ENCODE measurements around the gene CLMP. TPM values are rescaled to one million over a fixed set of nuclear protein-coding genes. Genes with fewer than 3 reads are reported as not detected.

Gene CLMP
- total and polyA plus RNA-seq, 7 experiments from 2014 or later: 0.08 to 0.60 (median 0.27) TPM

DNA sequence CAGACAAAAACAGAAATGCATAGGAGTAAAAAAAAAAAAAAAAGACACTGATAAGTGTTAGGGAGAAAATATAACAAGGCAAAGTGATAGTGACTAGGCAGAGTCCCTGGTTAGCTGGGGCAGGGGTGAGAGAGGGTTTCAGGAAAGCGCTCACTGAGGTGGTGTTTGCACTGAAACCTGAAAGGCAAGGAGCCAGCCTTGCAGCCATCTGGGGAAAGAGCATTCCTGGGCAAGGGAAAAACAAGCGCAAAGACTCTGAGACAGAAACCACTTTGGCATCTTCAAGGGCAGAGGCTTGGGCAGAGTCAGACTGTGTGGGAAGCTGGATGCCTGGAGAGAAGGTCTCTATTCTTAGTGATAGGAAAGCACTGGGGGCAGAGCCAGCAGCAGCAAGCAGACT lies 14.5 kb downstream of the CLMP start:
- intact Hi-C loops (cut with micrococcal nuclease): no loop called here
- CTCF ChIA-PET: no interaction called here
- no peak for ATAC-seq
- POLR2A ChIA-PET: no interaction called here
- no peak for DNase-seq
- H3K9me3 ChIP-seq (ENCODE audit: control insufficient read depth in 2 of 3, low read length in 3 of 3): no peaks in the 10 kb centered on the region
- H3K9me3 Mint-ChIP-seq: peaks cover 0 to 7% (median 0%) of the 10 kb centered on the region in 11 donors
- H3K27me3 Mint-ChIP-seq: peaks cover 5 to 24% (median 22%) of the 10 kb centered on the region in 5 donors
- no peak overlapping the region for H3K4me3 ChIP-seq (ENCODE audit: low read length)
- H3K36me3 ChIP-seq (ENCODE audit: control insufficient read depth in 2 of 3, insufficient read depth in 3 of 3, low read length in 3 of 3): no peaks in the 10 kb centered on the region
- H3K4me1 ChIP-seq (ENCODE audit: control insufficient read depth in 2 of 2, insufficient read depth in 2 of 2, low read length in 2 of 2): no peaks in the 10 kb centered on the region
- H3K36me3 Mint-ChIP-seq: peaks cover 0 to 4% (median 0%) of the 10 kb centered on the region in 5 donors
- no peaks in the 10 kb centered on the region for H3K27me3 ChIP-seq (ENCODE audit: control insufficient read depth in 2 of 2, insufficient read depth in 2 of 2, low read length in 2 of 2)
- H3K27ac Mint-ChIP-seq: no peak overlapping the region
- no peak overlapping the region for H3K4me3 Mint-ChIP-seq
- no peaks in the 10 kb centered on the region for H3K4me1 Mint-ChIP-seq
- no peak overlapping the region for H3K27ac ChIP-seq (ENCODE audit: low read depth, low read length)

DNA sequence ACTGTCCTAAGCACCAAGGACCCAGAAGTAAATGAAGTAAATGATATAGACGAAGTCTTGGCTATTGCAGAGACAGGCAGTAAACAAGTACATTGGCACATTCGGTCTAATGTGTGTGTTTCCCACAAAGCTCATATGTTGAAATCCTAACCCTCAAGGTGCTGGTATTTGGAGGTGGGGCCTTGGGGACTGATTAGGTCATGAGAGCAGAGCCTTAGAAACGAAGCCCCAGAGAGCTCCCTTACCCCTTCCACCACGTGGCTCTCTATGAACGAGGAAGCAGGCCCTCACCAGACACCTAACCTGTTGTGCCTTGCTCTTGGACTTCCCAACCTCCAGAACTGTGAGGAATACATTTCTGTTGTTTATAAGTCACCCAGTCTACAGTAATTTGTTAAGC lies 14.9 kb downstream of the CLMP start:
- POLR2A ChIA-PET: no interaction called here
- Mint-ChIP-seq H3K36me3 (peaks cover 0 to 4% (median 0%) of the 10 kb centered on the region in 5 donors), H3K27ac (no peak overlapping the region), H3K4me1 (no peaks in the 10 kb centered on the region), H3K27me3 (peaks cover 5 to 24% (median 21%) of the 10 kb centered on the region in 5 donors), H3K4me3 (no peak overlapping the region), H3K9me3 (peaks cover 0 to 7% (median 0%) of the 10 kb centered on the region in 11 donors)
- Histone ChIP-seq H3K27me3 (ENCODE audit: control insufficient read depth in 2 of 2, insufficient read depth in 2 of 2, low read length in 2 of 2) (no peaks in the 10 kb centered on the region), H3K36me3 (ENCODE audit: control insufficient read depth in 2 of 3, insufficient read depth in 3 of 3, low read length in 3 of 3) (no peaks in the 10 kb centered on the region), H3K4me3 (ENCODE audit: low read length) (no peak overlapping the region), H3K4me1 (ENCODE audit: control insufficient read depth in 2 of 2, insufficient read depth in 2 of 2, low read length in 2 of 2) (no peaks in the 10 kb centered on the region), H3K27ac (ENCODE audit: low read depth, low read length) (no peak overlapping the region), H3K9me3 (ENCODE audit: control insufficient read depth in 2 of 3, low read length in 3 of 3) (no peaks in the 10 kb centered on the region)
- CTCF ChIA-PET: interaction anchor here (1.0 kb wide), 1 partner anchor 12 kb away, joined by 3 read pairs; no protein-coding TSS in a partner anchor
- ATAC-seq: no peak
- DNase-seq: no peak
- intact Hi-C loops (cut with micrococcal nuclease): no loop called here

DNA sequence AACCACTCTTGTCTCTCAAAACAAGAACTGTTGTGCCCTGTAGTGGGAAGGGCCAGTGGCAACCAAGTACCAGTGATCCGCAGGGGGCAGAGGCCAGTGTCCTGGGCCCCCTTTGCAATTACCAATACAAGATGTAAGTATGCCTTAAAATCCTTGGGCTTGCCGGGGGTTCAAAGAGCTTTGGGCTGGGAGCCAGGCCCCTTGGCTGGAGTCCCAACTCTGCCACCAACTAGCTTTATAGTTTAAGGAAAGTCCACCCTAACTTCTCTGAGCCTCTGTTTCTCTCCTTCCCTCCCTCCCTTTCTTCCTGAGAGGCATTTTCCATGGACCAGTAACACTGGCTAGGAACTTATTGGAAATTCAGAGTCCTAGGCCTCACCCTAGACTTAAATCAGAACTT lies 15.5 kb downstream of the CLMP start:
- intact Hi-C loops (cut with micrococcal nuclease): no loop called here
- Histone ChIP-seq H3K27me3 (ENCODE audit: control insufficient read depth in 2 of 2, insufficient read depth in 2 of 2, low read length in 2 of 2) (no peaks in the 10 kb centered on the region), H3K4me1 (ENCODE audit: control insufficient read depth in 2 of 2, insufficient read depth in 2 of 2, low read length in 2 of 2) (no peaks in the 10 kb centered on the region), H3K27ac (ENCODE audit: low read depth, low read length) (no peak overlapping the region), H3K36me3 (ENCODE audit: control insufficient read depth in 2 of 3, insufficient read depth in 3 of 3, low read length in 3 of 3) (no peaks in the 10 kb centered on the region), H3K9me3 (ENCODE audit: control insufficient read depth in 2 of 3, low read length in 3 of 3) (no peaks in the 10 kb centered on the region), H3K4me3 (ENCODE audit: low read length) (no peak overlapping the region)
- H3K4me3 Mint-ChIP-seq: no peak overlapping the region
- no peaks in the 10 kb centered on the region for H3K4me1 Mint-ChIP-seq
- POLR2A ChIA-PET: no interaction called here
- H3K27ac Mint-ChIP-seq: no peak overlapping the region
- DNase-seq (no peak), ATAC-seq (no peak)
- CTCF ChIA-PET: interaction anchor here (1.0 kb wide), 1 partner anchor 12 kb away, joined by 3 read pairs; no protein-coding TSS in a partner anchor
- peaks cover 0 to 7% (median 0%) of the 10 kb centered on the region in 11 donors for H3K9me3 Mint-ChIP-seq
- peaks cover 0 to 4% (median 0%) of the 10 kb centered on the region in 5 donors for H3K36me3 Mint-ChIP-seq
- peaks cover 5 to 20% (median 15%) of the 10 kb centered on the region in 5 donors for H3K27me3 Mint-ChIP-seq

DNA sequence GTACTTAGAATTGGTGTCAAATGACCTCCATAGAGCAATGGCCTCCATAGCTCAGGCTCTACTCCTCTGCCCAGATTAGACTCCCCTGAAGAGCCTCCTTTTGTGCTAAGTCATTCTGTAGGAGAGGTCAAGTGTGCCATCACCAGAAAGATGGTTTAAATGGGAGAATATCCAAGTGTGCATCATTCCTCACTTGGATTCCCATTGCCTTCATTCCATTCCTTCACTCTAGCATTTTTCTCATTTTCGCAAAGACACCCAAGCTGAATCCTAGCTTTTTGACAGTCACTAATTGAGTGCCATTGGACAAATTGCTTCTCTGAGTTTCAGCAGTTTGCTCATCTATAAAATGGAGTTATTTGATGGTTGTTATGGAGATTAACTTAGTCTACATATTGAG lies 16.9 kb downstream of the CLMP start:
- ATAC-seq (no peak), DNase-seq (no peak)
- H3K27me3 Mint-ChIP-seq: peaks cover 5 to 20% (median 12%) of the 10 kb centered on the region in 5 donors
- POLR2A ChIA-PET: no interaction called here
- CTCF ChIA-PET: no interaction called here
- intact Hi-C loops (cut with micrococcal nuclease): no loop called here
- no peaks in the 10 kb centered on the region for H3K4me1 Mint-ChIP-seq
- H3K36me3 Mint-ChIP-seq: peaks cover 0 to 4% (median 0%) of the 10 kb centered on the region in 5 donors
- H3K9me3 Mint-ChIP-seq: peaks cover 0 to 7% (median 0%) of the 10 kb centered on the region in 11 donors
- Histone ChIP-seq H3K27ac (ENCODE audit: low read depth, low read length) (no peak overlapping the region), H3K4me3 (ENCODE audit: low read length) (no peak overlapping the region), H3K4me1 (ENCODE audit: control insufficient read depth in 2 of 2, insufficient read depth in 2 of 2, low read length in 2 of 2) (no peaks in the 10 kb centered on the region), H3K27me3 (ENCODE audit: control insufficient read depth in 2 of 2, insufficient read depth in 2 of 2, low read length in 2 of 2) (no peaks in the 10 kb centered on the region), H3K36me3 (ENCODE audit: control insufficient read depth in 2 of 3, insufficient read depth in 3 of 3, low read length in 3 of 3) (no peaks in the 10 kb centered on the region), H3K9me3 (ENCODE audit: control insufficient read depth in 2 of 3, low read length in 3 of 3) (no peaks in the 10 kb centered on the region)
- H3K27ac Mint-ChIP-seq: no peak overlapping the region
- H3K4me3 Mint-ChIP-seq: no peak overlapping the region

DNA sequence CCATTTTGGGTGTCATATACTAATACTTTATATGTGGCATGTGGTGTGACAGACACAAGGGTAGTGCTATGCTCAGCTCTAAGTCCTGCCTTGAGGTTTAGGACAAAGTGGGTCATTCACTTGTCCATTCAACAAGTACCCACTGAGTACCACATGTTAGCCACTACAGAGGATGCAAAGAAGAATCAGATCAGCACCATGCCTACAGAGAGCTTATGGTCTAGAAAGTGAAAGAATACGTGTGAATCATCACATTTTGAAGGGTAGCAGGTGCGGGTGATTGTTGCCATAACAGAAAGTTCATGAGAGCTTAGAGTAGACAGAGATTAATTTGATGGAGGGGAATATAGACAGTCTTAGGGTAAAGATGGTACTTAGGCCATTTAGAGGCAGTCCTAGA lies 18.3 kb downstream of the CLMP start:
- CTCF ChIA-PET: no interaction called here
- no peak for ATAC-seq
- POLR2A ChIA-PET: no interaction called here

DNA sequence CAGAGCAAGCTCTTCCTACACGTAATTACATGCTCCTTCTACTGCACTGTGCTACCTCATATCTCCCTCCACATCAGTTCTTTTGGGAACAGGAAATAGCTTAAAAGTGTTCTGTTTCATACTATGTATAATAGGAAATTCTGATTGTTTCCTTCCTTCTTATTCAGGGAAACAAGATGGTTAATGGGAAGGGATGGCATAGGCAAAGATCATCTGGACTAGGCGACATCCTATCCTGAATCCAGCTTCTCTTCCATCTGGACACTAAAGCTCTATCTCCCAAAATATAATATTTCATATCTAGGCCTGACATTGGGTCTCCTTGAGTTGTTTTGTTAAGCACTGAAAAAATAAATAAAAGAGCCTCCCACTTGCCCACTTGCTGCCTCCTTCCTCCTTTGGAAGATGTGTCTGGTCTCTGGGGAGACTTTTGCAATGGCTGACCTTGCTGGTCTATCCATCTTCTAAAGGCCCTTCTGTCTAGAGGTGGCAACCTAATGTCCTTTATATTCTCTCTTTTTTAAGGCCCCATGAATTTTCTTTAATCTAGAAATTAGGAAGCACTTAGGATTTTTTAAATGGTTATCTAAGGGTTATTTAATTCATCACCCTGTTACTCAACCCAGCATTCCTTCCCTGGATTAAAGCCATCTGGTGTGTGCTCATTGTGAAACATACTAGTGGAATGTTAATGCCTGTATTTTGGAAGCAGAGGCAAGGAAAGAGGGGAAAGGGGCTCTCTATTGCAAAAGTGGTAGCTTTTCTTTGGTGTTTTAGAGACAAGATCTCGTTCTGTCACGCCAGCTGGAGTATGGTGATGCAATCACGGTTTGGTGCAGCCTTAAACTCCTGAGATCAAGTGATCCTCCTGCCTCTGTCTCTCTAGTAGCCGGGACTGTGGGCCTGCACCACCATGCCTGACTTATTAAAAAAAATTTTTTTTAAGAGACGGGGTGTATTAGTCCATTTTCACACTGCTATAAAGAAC lies 20.6 kb downstream of the CLMP start:
- H3K27me3 ChIP-seq (ENCODE audit: control insufficient read depth in 2 of 2, insufficient read depth in 2 of 2, low read length in 2 of 2): no peaks in the 10 kb centered on the region
- no peak overlapping the region for H3K4me3 Mint-ChIP-seq
- peaks cover 0 to 3% (median 0%) of the 10 kb centered on the region in 11 donors for H3K9me3 Mint-ChIP-seq
- H3K36me3 ChIP-seq (ENCODE audit: control insufficient read depth in 2 of 3, insufficient read depth in 3 of 3, low read length in 3 of 3): no peaks in the 10 kb centered on the region
- POLR2A ChIA-PET: interaction anchor here (0.7 kb wide), 1 partner anchor 59 kb away, joined by 3 read pairs; no protein-coding TSS in a partner anchor
- no peak overlapping the region for H3K27ac ChIP-seq (ENCODE audit: low read depth, low read length)
- peaks cover 0 to 1% (median 0%) of the 10 kb centered on the region in 5 donors for H3K36me3 Mint-ChIP-seq
- H3K4me1 Mint-ChIP-seq: no peaks in the 10 kb centered on the region
- no peaks in the 10 kb centered on the region for H3K4me1 ChIP-seq (ENCODE audit: control insufficient read depth in 2 of 2, insufficient read depth in 2 of 2, low read length in 2 of 2)
- ATAC-seq: no peak
- no peaks in the 10 kb centered on the region for H3K9me3 ChIP-seq (ENCODE audit: control insufficient read depth in 2 of 3, low read length in 3 of 3)
- no peak overlapping the region for H3K27ac Mint-ChIP-seq
- peaks cover 0 to 10% (median 0%) of the 10 kb centered on the region in 5 donors for H3K27me3 Mint-ChIP-seq
- CTCF ChIA-PET: no interaction called here
- H3K4me3 ChIP-seq (ENCODE audit: low read length): no peak overlapping the region
- intact Hi-C loops (cut with micrococcal nuclease): no loop called here
- DNase-seq: no peak

More for the DNA sequence above, 18.3 kb downstream of the CLMP start:
- Mint-ChIP-seq H3K4me3 (no peak overlapping the region), H3K27ac (no peak overlapping the region), H3K27me3 (peaks cover 5 to 12% (median 7%) of the 10 kb centered on the region in 5 donors), H3K36me3 (peaks cover 0 to 4% (median 0%) of the 10 kb centered on the region in 5 donors), H3K9me3 (peaks cover 0 to 7% (median 0%) of the 10 kb centered on the region in 11 donors), H3K4me1 (no peaks in the 10 kb centered on the region)
- H3K4me1 ChIP-seq (ENCODE audit: control insufficient read depth in 2 of 2, insufficient read depth in 2 of 2, low read length in 2 of 2): no peaks in the 10 kb centered on the region
- no peaks in the 10 kb centered on the region for H3K36me3 ChIP-seq (ENCODE audit: control insufficient read depth in 2 of 3, insufficient read depth in 3 of 3, low read length in 3 of 3)
- H3K27ac ChIP-seq (ENCODE audit: low read depth, low read length): no peak overlapping the region
- intact Hi-C loops (cut with micrococcal nuclease): no loop called here
- DNase-seq: no peak
- H3K27me3 ChIP-seq (ENCODE audit: control insufficient read depth in 2 of 2, insufficient read depth in 2 of 2, low read length in 2 of 2): no peaks in the 10 kb centered on the region
- no peaks in the 10 kb centered on the region for H3K9me3 ChIP-seq (ENCODE audit: control insufficient read depth in 2 of 3, low read length in 3 of 3)
- H3K4me3 ChIP-seq (ENCODE audit: low read length): no peak overlapping the region

All from naive thymus-derived CD4-positive, alpha-beta T cell (primary cell).